Testis (tissue), 3 donors: ENCODE data around the gene AGPAT2. TPM values are rescaled to one million over a fixed set of nuclear protein-coding genes. Genes with fewer than 3 reads are reported as not detected.

Experiments used
- DNase-seq: peaks from one replicate; pipeline ENCODE4 v3.0.0-alpha.2; 2019
- H3K27ac ChIP-seq, 2 donors: fragments of 200-600 bp; sonication (generic); one replicate each; pipeline ENCODE4 v1.5.1; 2019
- H3K27me3 ChIP-seq: fragments of 200-600 bp; sonication (generic); one replicate; pipeline ENCODE4 v1.5.1; 2019
- H3K36me3 ChIP-seq: fragments of 200-600 bp; sonication (generic); one replicate; pipeline ENCODE4 v1.5.1; 2017; ENCODE audit warnings: low read depth; ENCODE audit errors: missing control alignments
- H3K4me1 ChIP-seq: fragments of 200-600 bp; sonication (generic); one replicate; pipeline ENCODE4 v1.5.1; 2019
- H3K4me3 ChIP-seq, 2 donors: fragments of 200-600 bp; sonication (generic); one replicate each; pipeline ENCODE4 v1.5.1; 2017 to 2019
- H3K9me3 ChIP-seq: fragments of 200-600 bp; sonication (generic); one replicate; pipeline ENCODE4 v1.5.1; 2017
- POLR2A ChIP-seq: fragments of 450-650 bp; IDR thresholded peaks from one replicate; pipeline ENCODE4 v1.6.1; 2017; ENCODE audit warnings: antibody characterized with exemption, mild to moderate bottlenecking, moderate library complexity
- WGBS, 2 donors: methylation state at CpG; one replicate each; pipeline ENCODE4 v1.1.5; 2018; 5-methylcytosine and 5-hydroxymethylcytosine counted together
- intact Hi-C: fragments of 100-400 bp; cut with DNase I; formaldehyde crosslinking; loops from one replicate; pipeline ENCODE4 v1.15.1; 2023; ENCODE audit warnings: low total_unique reads
- polyA plus RNA-seq: library from polyadenylated mRNA; stranded (reverse); fragments of 350-450 nt; fragmentation: Illumina TruSeq; extraction: RNeasy Lipid Tissue Mini Kit (QIAGEN cat#74804); gene quantifications from one replicate; pipeline ENCODE4 v1.2.3, GENCODE V29; 2014; ENCODE audit warnings: low read depth, low replicate concordance; ENCODE audit not compliant: insufficient read depth
- total RNA-seq, 2 donors: library from RNA; depleted of rRNA; stranded (reverse); fragments of >200 nt; gene quantifications; one replicate each; pipeline ENCODE4 v1.2.3, GENCODE V29; 2016
- TF ChIP-seq, protein P1 (sequence below), 3 experiments: fragments of 450-650 bp in 2 of 3; fragments of 200-600 bp in 1 of 3; sonication (generic) in 1 of 3; IDR thresholded peaks; one replicate each; pipeline ENCODE4 v1.5.1; 2016 to 2019; ENCODE audit warnings: antibody characterized with exemption in 3 of 3, mild to moderate bottlenecking in 2 of 3, moderate library complexity in 1 of 3

Gene AGPAT2
- total and polyA plus RNA-seq, 3 donors from 2014 or later, result 34.2 to 52.7 (median 46.6) TPM

DNA sequence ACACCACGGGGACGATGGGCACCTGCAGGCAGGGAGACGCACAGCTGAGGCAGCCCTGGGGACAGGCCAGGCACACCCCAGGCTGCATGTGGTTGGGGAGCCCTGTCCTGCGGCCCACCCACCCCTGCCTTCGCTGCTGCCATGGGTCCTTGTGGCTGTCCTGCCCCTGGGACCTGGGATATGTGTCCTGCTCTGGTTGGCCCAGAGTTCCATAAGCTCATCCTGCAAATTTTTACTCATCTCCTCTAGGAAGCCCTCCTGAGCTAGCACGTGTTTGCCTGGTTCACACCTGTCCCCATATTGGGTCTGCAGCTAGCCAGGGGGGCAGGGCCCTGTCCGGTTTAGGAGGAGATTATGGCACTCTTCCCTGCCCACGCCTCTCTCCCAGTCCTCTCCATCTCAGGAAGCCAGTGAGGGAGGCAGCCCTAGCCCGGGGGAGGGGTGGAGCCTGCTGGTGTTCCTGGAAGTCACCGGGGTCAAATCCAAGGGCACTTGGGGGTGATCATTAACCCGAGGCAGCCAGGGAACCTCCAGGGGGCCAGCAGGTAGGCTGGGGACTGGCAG lies 12.4 kb downstream of the AGPAT2 start:
- intact Hi-C loops, result no loop called here
- Histone ChIP-seq H3K9me3 (no peaks in the 10 kb centered on the region), H3K4me1 (no peaks in the 10 kb centered on the region), H3K27ac (no peak overlapping the region), H3K4me3 (no peak overlapping the region), H3K27me3 (no peaks in the 10 kb centered on the region), H3K36me3 (no peaks in the 10 kb centered on the region)
- no peak for DNase-seq
- TF ChIP-seq, protein P1, sequence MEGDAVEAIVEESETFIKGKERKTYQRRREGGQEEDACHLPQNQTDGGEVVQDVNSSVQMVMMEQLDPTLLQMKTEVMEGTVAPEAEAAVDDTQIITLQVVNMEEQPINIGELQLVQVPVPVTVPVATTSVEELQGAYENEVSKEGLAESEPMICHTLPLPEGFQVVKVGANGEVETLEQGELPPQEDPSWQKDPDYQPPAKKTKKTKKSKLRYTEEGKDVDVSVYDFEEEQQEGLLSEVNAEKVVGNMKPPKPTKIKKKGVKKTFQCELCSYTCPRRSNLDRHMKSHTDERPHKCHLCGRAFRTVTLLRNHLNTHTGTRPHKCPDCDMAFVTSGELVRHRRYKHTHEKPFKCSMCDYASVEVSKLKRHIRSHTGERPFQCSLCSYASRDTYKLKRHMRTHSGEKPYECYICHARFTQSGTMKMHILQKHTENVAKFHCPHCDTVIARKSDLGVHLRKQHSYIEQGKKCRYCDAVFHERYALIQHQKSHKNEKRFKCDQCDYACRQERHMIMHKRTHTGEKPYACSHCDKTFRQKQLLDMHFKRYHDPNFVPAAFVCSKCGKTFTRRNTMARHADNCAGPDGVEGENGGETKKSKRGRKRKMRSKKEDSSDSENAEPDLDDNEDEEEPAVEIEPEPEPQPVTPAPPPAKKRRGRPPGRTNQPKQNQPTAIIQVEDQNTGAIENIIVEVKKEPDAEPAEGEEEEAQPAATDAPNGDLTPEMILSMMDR (IDR thresholded peaks at IDR 0.05), result no peak
- no peak for TF ChIP-seq POLR2A
- 77 to 88% methylated on average over 8 to 11 of the region's 11 CpGs for WGBS, 2 donors

DNA sequence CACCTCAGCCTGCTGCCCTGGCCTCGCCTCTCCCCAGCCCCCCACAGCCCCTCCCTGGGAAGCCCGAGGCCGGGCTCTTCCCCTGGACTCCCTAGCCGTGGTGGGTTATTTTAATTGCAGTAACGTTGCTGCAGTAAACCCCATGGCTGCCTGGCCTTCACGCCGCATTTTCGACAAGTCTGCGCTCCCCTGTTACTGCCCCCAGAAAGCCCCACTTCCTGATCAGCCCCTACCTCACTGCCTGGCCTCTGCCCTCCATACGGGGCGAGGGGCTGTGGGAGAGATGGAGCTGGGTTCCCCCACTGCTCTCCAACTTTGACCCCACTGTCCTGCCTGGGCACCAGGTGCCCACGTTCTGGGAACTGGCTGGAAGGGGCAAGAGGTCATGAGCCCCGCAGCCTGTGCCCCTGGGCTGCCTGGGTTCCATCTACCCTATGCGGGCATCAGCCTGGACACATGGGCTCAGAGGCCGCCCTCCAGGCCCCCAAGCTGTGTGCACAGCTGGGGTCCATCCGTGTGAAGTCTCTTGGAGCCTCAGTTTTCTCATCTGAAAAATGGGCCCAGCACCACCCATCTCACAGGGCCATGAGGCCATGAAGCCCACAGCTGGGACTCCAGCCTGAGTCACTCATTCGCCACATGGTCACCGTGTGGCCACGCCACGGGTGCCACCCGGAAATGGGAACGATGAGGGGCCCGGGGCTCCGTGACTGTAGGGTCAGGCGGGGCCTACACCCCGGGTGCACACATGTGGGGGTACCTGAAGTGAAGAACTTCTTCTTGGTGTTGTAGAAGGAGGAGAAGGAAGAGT lies 13.1 kb downstream of the AGPAT2 start:
- no peaks in the 10 kb centered on the region for H3K4me1 ChIP-seq
- no peaks in the 10 kb centered on the region for H3K36me3 ChIP-seq
- H3K27me3 ChIP-seq, result no peaks in the 10 kb centered on the region
- H3K4me3 ChIP-seq, result no peak overlapping the region
- no peaks in the 10 kb centered on the region for H3K9me3 ChIP-seq
- WGBS, 2 donors, result 87 to 88% methylated on average over 17 to 26 of the region's 26 CpGs
- no peak for DNase-seq
- intact Hi-C loops, result no loop called here
- no peak for TF ChIP-seq POLR2A
- TF ChIP-seq, protein P1 (IDR thresholded peaks at IDR 0.05), result no peak
- H3K27ac ChIP-seq, result no peak overlapping the region

DNA sequence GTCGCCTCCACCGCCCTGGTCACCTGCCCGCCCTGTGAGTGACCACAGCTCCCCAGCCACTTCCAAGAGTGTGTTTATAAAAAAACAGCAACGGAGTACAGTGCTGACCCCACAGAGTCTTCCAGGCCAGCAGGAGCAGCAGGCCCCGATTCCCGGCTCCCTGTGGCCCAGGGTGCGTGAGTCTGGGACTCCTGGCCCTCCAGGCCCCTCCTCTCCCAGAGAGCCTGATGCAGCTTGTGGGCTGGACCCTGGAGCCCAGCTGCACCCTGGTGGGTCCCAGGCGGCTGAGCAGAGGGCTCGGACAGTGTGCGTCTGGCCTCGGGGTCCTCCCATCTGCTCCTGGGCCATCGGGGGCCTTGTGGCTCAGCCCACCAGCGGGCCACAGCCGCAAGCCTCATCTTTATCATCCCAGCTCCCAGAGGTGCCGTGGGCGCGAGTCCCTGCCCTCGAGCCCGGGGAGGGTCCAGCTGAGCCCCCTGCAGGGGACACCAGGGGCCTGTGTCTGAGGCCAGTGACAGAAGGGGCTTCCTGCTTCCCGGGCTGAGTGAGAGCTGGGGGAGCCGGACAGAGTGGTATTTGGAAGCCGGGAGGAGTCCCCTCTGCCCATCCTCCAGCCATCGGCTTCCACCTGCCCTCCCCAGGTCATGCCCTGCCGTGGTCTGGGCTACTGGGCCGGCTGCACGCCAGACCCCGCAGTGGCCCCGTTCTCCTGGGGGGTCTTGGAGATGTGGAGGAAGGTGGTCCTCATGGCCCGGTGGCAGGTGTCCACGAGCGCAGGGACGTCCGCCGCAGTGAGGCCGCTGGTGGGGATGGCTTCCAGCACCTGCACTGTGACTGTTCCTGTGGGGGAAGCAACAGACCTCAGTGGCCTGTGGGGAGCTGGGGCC lies 13.9 kb downstream of the AGPAT2 start:
- Histone ChIP-seq H3K9me3 (no peaks in the 10 kb centered on the region), H3K36me3 (no peaks in the 10 kb centered on the region), H3K4me3 (no peak overlapping the region), H3K27ac (no peak overlapping the region), H3K27me3 (no peaks in the 10 kb centered on the region), H3K4me1 (no peaks in the 10 kb centered on the region)
- WGBS, 2 donors, result 83% methylated on average over 35 of the region's 35 CpGs; no CpG with 5 or more reads in 1 of the 2 donors
- intact Hi-C loops, result no loop called here
- DNase-seq, result no peak
- TF ChIP-seq, protein P1 (IDR thresholded peaks at IDR 0.05), result no peak
- no peak for TF ChIP-seq POLR2A

DNA sequence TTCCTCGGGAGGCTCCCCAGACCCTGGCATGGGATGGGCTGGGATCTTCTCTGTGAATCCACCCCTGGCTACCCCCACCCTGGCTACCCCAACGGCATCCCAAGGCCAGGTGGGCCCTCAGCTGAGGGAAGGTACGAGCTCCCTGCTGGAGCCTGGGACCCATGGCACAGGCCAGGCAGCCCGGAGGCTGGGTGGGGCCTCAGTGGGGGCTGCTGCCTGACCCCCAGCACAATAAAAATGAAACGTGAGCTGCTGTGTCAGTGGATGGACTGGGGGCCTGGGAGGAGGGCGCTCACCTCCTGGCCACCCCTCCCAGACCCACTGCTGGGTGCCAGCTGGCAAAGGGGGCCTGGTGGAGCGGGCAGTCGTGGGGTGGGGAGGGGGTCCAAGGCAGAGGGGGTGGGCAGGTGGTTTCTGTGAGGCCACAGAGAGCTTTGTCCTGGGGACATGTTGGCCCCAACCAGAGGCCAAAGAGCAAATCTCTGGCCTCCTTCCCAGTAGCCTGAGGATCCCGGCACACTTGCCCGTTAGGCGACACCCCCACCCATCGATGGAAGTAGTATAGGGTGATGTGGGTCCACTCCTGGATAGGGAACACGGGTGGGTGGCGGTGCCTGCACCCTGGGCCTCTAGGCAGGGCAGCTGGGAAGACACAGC lies 14.7 kb downstream of the AGPAT2 start:
- no peak overlapping the region for H3K27ac ChIP-seq
- TF ChIP-seq, protein P1 (IDR thresholded peaks at IDR 0.05), result no peak
- no peak for TF ChIP-seq POLR2A
- 63 to 88% methylated on average over 4 to 14 of the region's 14 CpGs for WGBS, 2 donors

More for the DNA sequence above, 14.7 kb downstream of the AGPAT2 start:
- Histone ChIP-seq H3K36me3 (no peaks in the 10 kb centered on the region), H3K4me1 (no peaks in the 10 kb centered on the region), H3K9me3 (no peaks in the 10 kb centered on the region), H3K27me3 (no peaks in the 10 kb centered on the region), H3K4me3 (no peak overlapping the region)
- no peak for DNase-seq
- intact Hi-C loops, result no loop called here
